Natural killer cell treated with Interleukin-12 subunit alpha and Interleukin-12 subunit beta and Interleukin-15 and Interleukin-18, amount 100 ng/mL, for 72 hours (primary cell): ENCODE measurements around the gene DNMT3B. TPM values are rescaled to one million over a fixed set of nuclear protein-coding genes. Genes with fewer than 3 reads are reported as not detected.

Source experiments
- ATAC-seq, 2 donors: fragments of 150-1000 bp; cut with Tn5 transposase in 1 of 2; sonication (Bioruptor Pico), chemical (Tn5 transposase) in 1 of 2; 2 replicates each; pipeline ENCODE4 v1.10.0; 2021
- DNase-seq: peaks from one replicate; pipeline ENCODE4 v3.0.0; 2022; ENCODE audit warnings: low spot score
- H3K27ac Mint-ChIP-seq, 2 donors: 1 replicate in 1 of 2; 2 replicates in 1 of 2; pipeline ENCODE4 v1.8.0; 2022; ENCODE audit warnings: mixed read lengths in 2 of 2, mild to moderate bottlenecking in 1 of 2, moderate library complexity in 1 of 2
- H3K27me3 Mint-ChIP-seq, 2 donors: 1 replicate in 1 of 2; 2 replicates in 1 of 2; pipeline ENCODE4 v1.8.0; 2022; ENCODE audit warnings: mixed read lengths in 2 of 2
- H3K36me3 Mint-ChIP-seq: one replicate; pipeline ENCODE4 v1.8.0; 2022; ENCODE audit warnings: mixed read lengths
- H3K4me1 Mint-ChIP-seq, 2 donors: 1 replicate in 1 of 2; 2 replicates in 1 of 2; pipeline ENCODE4 v1.8.0; 2022; ENCODE audit warnings: low read depth in 2 of 2, mixed read lengths in 2 of 2, mild to moderate bottlenecking in 1 of 2
- H3K4me3 Mint-ChIP-seq: one replicate; pipeline ENCODE4 v1.8.0; 2022; ENCODE audit warnings: mixed read lengths
- H3K9me3 Mint-ChIP-seq: 2 replicates; pipeline ENCODE4 v1.8.0; 2022; ENCODE audit warnings: mixed read lengths
- total RNA-seq, 2 donors: library from RNA; stranded (reverse); gene quantifications; one replicate each; pipeline ENCODE4 v1.2.3, GENCODE V29; 2022

DNMT3B gene
- total RNA-seq, 2 donors from 2014 or later = 0.81 to 2.2 TPM

DNA sequence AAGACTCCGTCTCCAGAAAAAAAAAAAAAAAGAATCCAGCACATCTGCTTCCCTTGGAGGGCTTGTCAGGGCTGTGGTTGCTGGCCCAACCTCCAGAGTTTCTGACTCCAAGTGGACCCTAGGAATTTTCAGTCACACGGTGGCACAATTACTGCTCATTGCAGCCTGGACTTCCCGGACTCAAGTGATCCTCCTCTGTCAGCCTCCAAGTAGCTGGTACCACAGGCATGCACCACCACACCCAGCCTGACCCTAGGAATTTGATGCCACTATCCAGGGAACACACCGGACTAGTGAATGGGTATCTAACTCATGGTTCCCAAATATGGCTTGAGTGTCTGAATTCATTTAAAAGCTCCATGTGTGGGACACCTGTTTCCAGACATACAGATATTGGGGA, 47.7 kb downstream of the DNMT3B start:
- no peaks in the 10 kb centered on the region for H3K9me3 Mint-ChIP-seq
- H3K27me3 Mint-ChIP-seq = no peaks in the 10 kb centered on the region
- ATAC-seq (no peak), DNase-seq (no peak)
- H3K4me3 Mint-ChIP-seq = no peak overlapping the region
- no peaks in the 10 kb centered on the region for H3K36me3 Mint-ChIP-seq
- no peak overlapping the region for H3K27ac Mint-ChIP-seq
- no peaks in the 10 kb centered on the region for H3K4me1 Mint-ChIP-seq

GRCh38 chr20:32810941-32811340, 48.8 kb downstream of the DNMT3B start:
- no peak overlapping the region for H3K27ac Mint-ChIP-seq
- no peaks in the 10 kb centered on the region for H3K27me3 Mint-ChIP-seq

GRCh38 chr20:32811886-32812285, 49.7 kb downstream of the DNMT3B start:
- Mint-ChIP-seq H3K27ac (no peak overlapping the region), H3K27me3 (no peaks in the 10 kb centered on the region), H3K4me3 (no peak overlapping the region), H3K36me3 (no peaks in the 10 kb centered on the region), H3K9me3 (no peaks in the 10 kb centered on the region), H3K4me1 (no peaks in the 10 kb centered on the region)
- ATAC-seq = no peak
- DNase-seq = no peak

More at GRCh38 chr20:32810941-32811340, 48.8 kb downstream of the DNMT3B start:
- DNase-seq (no peak), ATAC-seq (no peak)
- Mint-ChIP-seq H3K36me3 (no peaks in the 10 kb centered on the region), H3K9me3 (no peaks in the 10 kb centered on the region), H3K4me1 (no peaks in the 10 kb centered on the region), H3K4me3 (no peak overlapping the region)

- Mint-ChIP-seq H3K4me3 (peak overlapping the region; percentile 70), H3K27me3 (no peaks in the 10 kb centered on the region), H3K4me1 (peaks cover 37 to 41% of the 10 kb centered on the region in 2 donors), H3K9me3 (no peaks in the 10 kb centered on the region), H3K27ac (peak overlapping the region; percentile 29 to 85), H3K36me3 (no peaks in the 10 kb centered on the region)
- ATAC-seq = peak; percentile 88 to 91
- peak; percentile 87 for DNase-seq
Measured at GRCh38 chr20:32819992-32820697, 58.0 kb downstream of the DNMT3B start.

GRCh38 chr20:32820698-32821377, 58.7 kb downstream of the DNMT3B start:
- DNase-seq (no peak), ATAC-seq (no peak)
- no peaks in the 10 kb centered on the region for H3K36me3 Mint-ChIP-seq
- H3K4me1 Mint-ChIP-seq = peaks cover 37 to 41% of the 10 kb centered on the region in 2 donors
- H3K4me3 Mint-ChIP-seq = peak overlapping the region; percentile 70
- H3K27me3 Mint-ChIP-seq = no peaks in the 10 kb centered on the region
- H3K27ac Mint-ChIP-seq = peak overlapping the region; percentile 29 to 85
- no peaks in the 10 kb centered on the region for H3K9me3 Mint-ChIP-seq

DNA sequence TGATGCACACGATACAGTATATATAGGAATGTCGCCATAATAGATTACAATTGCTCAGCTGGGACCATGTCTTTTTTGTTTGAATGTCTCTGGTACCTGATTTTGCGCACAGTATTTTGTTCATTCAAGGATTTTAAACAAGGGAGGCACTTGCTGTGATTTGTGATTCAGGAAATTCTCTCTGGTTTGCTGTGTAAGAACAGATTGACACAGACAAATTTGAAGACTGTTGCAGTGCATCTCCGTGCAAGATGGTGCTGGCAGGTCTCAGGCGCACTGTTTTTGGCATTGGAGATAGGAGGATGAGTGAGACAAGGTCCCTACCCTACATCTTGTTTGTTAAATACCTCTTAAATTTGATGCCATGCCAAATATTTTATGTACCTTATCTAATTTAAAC, 60.0 kb downstream of the DNMT3B start:
- Mint-ChIP-seq H3K27me3 (no peaks in the 10 kb centered on the region), H3K9me3 (no peaks in the 10 kb centered on the region), H3K36me3 (no peaks in the 10 kb centered on the region), H3K27ac (peak overlapping the region in 1 of 2 donors; percentile 85), H3K4me1 (peaks cover 37 to 41% of the 10 kb centered on the region in 2 donors), H3K4me3 (peak overlapping the region; percentile 70)
- ATAC-seq (no peak), DNase-seq (no peak)

DNA sequence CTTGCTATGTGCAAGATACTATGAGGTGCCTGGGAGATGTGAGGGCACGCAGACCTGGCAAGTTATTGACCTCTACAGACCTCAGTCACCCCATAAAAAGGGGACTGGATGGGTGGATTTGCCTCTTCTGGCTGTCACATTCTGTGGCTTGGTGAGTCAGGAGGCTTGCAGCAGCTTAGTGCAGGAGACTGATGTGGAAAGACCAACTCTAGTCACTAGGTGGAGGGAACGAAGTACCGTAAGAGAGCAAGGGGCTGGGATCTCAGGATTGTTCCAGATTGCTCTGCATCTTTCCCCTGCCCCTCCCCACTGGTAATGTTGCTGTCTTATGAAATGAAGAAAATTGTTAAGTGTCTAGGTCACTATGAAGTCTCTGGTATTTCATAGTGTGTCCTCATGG, 60.9 kb downstream of the DNMT3B start:
- ATAC-seq (no peak), DNase-seq (no peak)
- Mint-ChIP-seq H3K27ac (peak overlapping the region; percentile 15 to 36), H3K27me3 (no peaks in the 10 kb centered on the region), H3K36me3 (peaks cover 4% of the 10 kb centered on the region), H3K9me3 (no peaks in the 10 kb centered on the region), H3K4me3 (peak overlapping the region; percentile 70), H3K4me1 (peaks cover 41 to 44% of the 10 kb centered on the region in 2 donors)

GRCh38 chr20:32823737-32824588, 61.8 kb downstream of the DNMT3B start:
- peak overlapping the region; percentile 15 to 36 for H3K27ac Mint-ChIP-seq
- peaks cover 44 to 48% of the 10 kb centered on the region in 2 donors for H3K4me1 Mint-ChIP-seq
- H3K36me3 Mint-ChIP-seq = peaks cover 9% of the 10 kb centered on the region
- no peak for DNase-seq
- H3K9me3 Mint-ChIP-seq = no peaks in the 10 kb centered on the region
- H3K4me3 Mint-ChIP-seq = peak overlapping the region; percentile 70
- H3K27me3 Mint-ChIP-seq = no peaks in the 10 kb centered on the region
- ATAC-seq = no peak

DNA sequence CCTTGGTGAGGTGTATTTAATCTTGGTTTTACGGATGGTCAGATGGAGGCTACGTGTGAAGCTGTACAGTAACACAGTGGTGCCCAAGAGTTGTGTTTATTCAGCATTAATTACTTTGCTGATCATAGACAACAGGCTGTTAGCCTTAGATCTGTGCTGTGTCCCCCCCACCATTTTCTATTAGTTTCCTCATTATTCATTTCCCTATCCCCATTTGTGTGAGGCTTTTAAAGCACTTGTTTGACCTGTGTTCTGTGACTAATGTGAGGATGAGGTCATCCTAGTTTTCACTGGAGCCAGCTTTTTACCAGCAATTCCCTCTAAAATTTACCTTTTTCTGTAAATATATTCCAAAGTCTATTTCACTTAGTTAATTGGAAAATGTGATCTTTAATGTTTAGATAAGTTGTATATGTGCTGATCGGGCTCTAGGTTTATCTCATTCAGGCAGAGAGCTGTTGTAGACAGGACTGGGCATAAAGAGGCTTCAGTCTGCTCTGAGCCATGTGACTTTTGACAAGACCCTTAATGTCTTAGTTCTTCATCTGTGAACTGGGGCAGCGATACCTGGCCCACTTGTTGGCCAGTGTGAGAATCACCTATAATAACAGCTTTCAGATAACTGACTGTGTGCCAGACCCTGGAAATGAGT, 66.0 kb downstream of the DNMT3B start:
- ATAC-seq = no peak
- H3K27ac Mint-ChIP-seq = peak overlapping the region in 1 of 2 donors; percentile 30
- no peak for DNase-seq
- peaks cover 16% of the 10 kb centered on the region for H3K36me3 Mint-ChIP-seq
- H3K27me3 Mint-ChIP-seq = no peaks in the 10 kb centered on the region
- H3K4me3 Mint-ChIP-seq = no peak overlapping the region
- no peaks in the 10 kb centered on the region for H3K9me3 Mint-ChIP-seq
- peaks cover 40 to 49% of the 10 kb centered on the region in 2 donors for H3K4me1 Mint-ChIP-seq

- H3K4me3 Mint-ChIP-seq = no peak overlapping the region
- no peaks in the 10 kb centered on the region for H3K27me3 Mint-ChIP-seq
- no peak for DNase-seq
- H3K36me3 Mint-ChIP-seq = peaks cover 16% of the 10 kb centered on the region
- peaks cover 30 to 37% of the 10 kb centered on the region in 2 donors for H3K4me1 Mint-ChIP-seq
- ATAC-seq = no peak
- peak overlapping the region; percentile 22 to 40 for H3K27ac Mint-ChIP-seq
- no peaks in the 10 kb centered on the region for H3K9me3 Mint-ChIP-seq
Measured at GRCh38 chr20:32829311-32830005, 67.3 kb downstream of the DNMT3B start.

DNA sequence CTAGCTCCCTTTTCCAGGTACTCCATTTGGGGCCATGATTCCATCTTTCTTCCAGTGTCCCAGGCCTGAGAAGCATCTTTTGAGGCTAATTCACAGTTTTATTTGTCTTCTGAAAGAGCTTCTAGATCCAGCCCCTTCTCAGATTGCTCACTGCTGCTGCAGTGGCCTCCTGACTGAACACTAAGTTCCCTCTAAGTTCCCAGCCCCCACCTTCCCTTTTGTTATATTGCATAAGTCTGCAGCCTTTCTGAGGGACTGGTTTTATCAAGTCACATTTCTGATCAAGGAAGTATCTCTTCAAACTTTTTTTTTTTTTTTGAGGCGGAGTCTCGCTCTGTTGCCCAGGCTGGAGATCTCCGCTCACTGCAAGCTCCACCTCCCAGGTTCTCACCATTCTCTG, 68.3 kb downstream of the DNMT3B start:
- peaks cover 16% of the 10 kb centered on the region for H3K36me3 Mint-ChIP-seq
- ATAC-seq (no peak), DNase-seq (no peak)
- H3K9me3 Mint-ChIP-seq = no peaks in the 10 kb centered on the region
- H3K4me1 Mint-ChIP-seq = peaks cover 30 to 37% of the 10 kb centered on the region in 2 donors
- no peaks in the 10 kb centered on the region for H3K27me3 Mint-ChIP-seq
- H3K27ac Mint-ChIP-seq = peak overlapping the region; percentile 22 to 38
- H3K4me3 Mint-ChIP-seq = no peak overlapping the region

DNA sequence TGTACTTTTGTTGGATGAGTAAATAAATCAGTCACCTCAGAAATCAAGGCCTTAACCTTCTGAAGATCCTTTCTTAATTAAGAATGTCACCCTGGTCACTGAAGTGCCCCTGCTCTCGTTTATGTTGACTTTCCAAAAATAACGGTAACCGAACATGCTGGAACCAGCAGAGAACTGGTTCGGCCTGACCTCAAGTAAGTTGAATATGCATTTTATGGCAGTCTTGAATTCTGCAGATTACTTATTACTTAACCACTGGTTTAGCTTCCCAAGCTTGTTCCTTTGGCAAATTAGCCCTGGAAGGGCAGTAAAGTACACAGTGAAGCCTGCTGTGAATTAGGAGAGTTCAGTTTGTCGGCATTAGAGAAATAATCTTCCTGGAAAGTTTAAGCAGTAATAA, 69.8 kb downstream of the DNMT3B start:
- peak overlapping the region in 1 of 2 donors; percentile 33 for H3K27ac Mint-ChIP-seq
- peaks cover 35 to 43% of the 10 kb centered on the region in 2 donors for H3K4me1 Mint-ChIP-seq
- DNase-seq (no peak), ATAC-seq (no peak)
- no peaks in the 10 kb centered on the region for H3K9me3 Mint-ChIP-seq
- peaks cover 22% of the 10 kb centered on the region for H3K36me3 Mint-ChIP-seq
- H3K4me3 Mint-ChIP-seq = peak overlapping the region; percentile 37
- no peaks in the 10 kb centered on the region for H3K27me3 Mint-ChIP-seq

GRCh38 chr20:32832664-32833063, 70.5 kb downstream of the DNMT3B start:
- Mint-ChIP-seq H3K36me3 (peaks cover 22% of the 10 kb centered on the region), H3K27me3 (no peaks in the 10 kb centered on the region), H3K4me1 (peaks cover 35 to 43% of the 10 kb centered on the region in 2 donors), H3K4me3 (peak overlapping the region; percentile 37), H3K27ac (peak overlapping the region in 1 of 2 donors; percentile 33), H3K9me3 (no peaks in the 10 kb centered on the region)
- ATAC-seq (no peak), DNase-seq (no peak)
